Measurements from ENCODE around the gene MYCBP.

The MYCBP gene

GRCh38 chr1:38819040-38819439 is 54.1 kb downstream of the MYCBP start:
- no peak for DNase-seq

- DNase-seq, result peak; percentile 15
These were observed 54.8 kb downstream of the MYCBP start for GRCh38 chr1:38818175-38818976.

- no peak for DNase-seq
These were observed 55.6 kb downstream of the MYCBP start for GRCh38 chr1:38817267-38818174.

GRCh38 chr1:38815903-38816627 is 57.1 kb downstream of the MYCBP start:
- no peak for DNase-seq

GRCh38 chr1:38814984-38815464 is 58.1 kb downstream of the MYCBP start:
- DNase-seq, result no peak

DNA sequence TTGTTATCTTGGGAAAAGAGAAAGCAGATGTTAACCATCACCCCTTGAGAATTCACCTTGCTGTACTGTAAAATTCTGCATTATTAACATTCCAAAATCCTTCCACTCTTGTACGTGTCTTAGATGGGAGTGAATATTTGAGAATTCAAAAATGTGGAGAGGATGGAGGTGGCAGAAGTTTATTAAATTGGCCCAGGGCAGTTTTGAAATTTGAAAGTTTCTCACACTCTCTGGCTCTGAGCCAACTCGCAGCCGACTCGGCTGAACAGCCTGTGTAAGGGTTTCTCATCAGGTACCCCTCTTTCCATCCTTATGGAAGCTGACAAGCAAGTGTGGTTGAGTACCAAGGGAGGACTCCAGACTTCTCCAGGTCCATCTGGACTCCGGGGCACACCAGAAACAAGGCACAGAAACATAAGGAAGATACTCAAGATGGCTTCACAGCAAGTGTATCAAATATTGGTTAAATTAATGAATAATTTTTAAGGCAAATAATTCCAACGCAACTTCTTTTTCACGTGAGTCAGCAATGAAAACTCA is 58.6 kb downstream of the MYCBP start:
- no peak for DNase-seq

DNA sequence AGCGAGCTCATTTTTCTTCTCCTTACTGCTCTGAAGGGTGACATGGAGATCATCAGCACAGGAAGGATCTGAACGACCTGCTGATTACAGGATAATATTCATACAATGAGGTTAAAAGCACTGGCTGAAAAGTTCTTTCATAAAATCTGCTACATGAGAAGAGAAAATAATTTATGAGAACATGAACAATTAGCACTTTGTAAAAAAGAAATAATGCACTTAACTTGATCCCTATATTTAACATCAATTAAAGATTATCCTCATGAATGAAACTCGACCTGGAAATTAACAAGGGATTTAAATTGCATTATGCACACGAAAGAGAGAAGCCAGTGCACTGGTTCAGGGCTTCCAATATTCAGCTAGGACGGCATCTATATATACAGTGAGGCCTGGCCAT is 60.2 kb downstream of the MYCBP start:
- no peak for DNase-seq
